ENCODE measurements around the gene TUFM.
"Not testable (repeated sequence)": the region's sequence is repeated elsewhere in the genome, so short reads cannot be mapped to it uniquely, and the experiment has no call there.

TUFM gene

GRCh38 chr16:28846080-28846932 lies at the start of gene TUFM:
Gene TUFM (minus strand): TSS chr16:28846348. CDS start chr16:28846269, 79 bp downstream.
- DNase-seq (ENCODE audit: low spot score), result peak; percentile 98

DNA sequence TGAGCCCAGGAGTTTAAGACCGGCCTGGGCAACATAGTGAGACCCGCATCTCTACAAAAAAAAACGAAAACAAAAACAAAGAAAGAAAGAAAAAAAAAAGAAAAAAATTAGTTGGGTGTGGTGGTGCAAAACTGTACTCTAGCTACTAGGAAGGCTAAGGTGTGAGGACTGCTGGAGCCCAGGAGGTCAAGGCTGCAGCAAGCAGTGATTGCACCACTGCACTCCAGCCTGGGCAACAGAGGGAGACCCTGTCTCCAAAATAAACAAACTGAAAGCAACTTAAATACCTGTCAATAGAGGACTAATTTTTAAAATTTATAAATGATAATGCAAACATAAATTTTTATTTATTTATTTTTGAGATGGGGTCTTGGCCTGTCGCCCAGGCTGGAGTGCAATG lies 49.5 kb upstream of the TUFM start:
- no peak for DNase-seq (ENCODE audit: low spot score)

GRCh38 chr16:28893291-28893690 lies 47.1 kb upstream of the TUFM start:
- no peak for DNase-seq (ENCODE audit: low spot score)

DNA sequence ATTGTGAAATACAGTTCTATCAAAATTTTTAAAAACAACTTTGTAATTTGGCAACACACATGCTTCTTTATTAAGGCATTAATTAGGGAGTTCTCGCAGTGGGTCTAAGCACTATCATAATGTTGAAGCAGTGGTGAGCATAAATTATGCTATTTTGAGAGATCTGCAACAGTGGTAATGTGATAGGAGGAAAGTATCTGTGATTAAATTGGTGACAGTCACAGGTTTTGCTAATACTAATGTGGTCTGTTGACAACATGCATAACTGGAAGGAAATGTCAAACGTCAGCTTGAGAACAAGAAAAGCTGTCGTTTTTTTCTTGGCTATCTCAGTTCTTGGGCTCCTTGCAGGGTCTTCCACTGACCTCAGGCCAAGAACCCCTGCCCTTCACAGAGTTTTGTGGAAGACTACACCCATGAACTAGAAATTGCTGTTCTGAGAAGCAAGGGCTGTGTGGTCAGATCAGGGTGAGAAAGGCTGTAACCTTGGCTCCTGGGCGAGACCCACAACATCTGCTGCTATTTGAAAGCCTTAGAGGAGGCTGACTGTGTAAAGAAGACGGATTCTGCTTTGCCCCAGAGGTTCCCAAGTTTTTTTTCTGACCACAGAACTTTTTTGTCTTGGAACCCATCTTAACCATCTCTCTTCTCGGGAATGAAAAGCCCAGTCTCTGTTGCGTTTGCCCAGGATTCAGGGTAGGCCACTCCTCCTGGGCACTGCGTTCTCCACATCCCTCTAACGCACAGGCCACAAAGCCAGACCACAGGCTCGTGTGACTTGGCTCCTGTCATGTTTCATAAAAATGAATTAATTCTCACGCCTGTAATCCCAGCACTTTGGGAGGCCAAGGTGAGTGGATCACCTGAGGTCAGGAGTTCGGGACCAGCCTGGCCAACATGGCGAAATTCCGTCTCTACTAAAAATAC lies 46.1 kb upstream of the TUFM start:
- DNase-seq (ENCODE audit: low spot score), result no peak

DNA sequence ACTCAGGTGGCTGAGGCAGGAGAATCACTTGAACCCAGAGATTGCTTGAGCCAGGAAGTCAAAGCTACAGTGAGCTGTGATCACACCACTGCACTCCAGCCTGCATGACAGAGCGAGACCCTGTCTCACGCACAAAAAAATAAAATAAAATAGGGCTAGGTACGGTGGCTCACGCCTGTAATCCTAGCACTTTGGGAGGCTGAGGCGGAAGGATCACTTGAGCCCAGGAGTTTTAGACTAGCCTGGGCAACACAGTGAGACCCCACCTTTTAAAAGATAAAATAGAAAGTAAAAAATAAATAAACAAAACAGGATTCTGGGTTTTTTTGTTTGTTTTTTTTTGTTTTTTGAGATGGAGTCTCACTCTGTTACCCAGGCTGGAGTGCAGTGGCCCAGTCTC lies 44.2 kb upstream of the TUFM start:
- DNase-seq (ENCODE audit: low spot score), result not testable (repeated sequence)

DNA sequence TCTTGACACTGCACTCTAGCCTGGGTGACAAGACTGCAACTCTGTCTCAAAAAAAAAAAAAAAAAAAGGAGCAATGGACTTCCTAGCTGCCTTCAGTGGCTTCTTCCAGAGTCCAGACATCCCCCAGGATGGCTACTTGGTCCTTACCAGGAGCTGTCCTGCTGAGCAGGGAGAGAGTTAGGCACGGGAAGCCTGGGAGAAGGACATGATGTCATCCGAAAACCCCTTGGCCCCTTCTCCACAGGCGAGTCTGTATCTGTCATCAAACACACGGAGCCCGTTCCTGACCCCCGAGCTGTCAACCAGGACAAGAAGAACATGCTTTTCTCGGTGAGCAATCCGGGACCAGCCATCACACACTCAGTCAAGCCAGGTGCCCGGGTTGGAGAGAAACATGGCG lies 40.8 kb upstream of the TUFM start:
- DNase-seq (ENCODE audit: low spot score), result no peak

GRCh38 chr16:28884045-28884444 lies 37.9 kb upstream of the TUFM start:
- DNase-seq (ENCODE audit: low spot score), result no peak

- no peak for DNase-seq (ENCODE audit: low spot score)
Observed at GRCh38 chr16:28883221-28883996, 37.3 kb upstream of the TUFM start.

GRCh38 chr16:28882551-28883160 lies 36.5 kb upstream of the TUFM start:
- DNase-seq (ENCODE audit: low spot score), result no peak

DNA sequence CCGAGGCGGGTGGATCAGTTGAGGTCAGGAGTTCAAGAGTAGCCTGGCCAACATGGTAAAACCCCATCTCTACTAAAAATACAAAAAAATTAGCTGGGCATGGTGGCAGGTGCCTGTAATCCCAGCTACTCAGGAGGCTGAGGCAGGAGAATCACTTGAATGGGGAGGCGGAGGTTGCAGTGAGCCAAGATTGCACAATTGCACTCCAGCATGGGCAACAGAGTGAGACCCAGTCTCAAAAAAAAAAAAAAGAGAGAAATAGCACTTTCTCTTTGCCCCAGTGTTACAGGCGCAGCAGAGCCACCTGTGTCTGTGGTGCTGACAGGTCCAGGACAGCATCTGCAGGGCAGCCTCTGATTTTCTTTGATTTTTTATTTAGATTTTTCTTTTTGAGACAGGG lies 35.4 kb upstream of the TUFM start:
- DNase-seq (ENCODE audit: low spot score), result not testable (repeated sequence)

DNA sequence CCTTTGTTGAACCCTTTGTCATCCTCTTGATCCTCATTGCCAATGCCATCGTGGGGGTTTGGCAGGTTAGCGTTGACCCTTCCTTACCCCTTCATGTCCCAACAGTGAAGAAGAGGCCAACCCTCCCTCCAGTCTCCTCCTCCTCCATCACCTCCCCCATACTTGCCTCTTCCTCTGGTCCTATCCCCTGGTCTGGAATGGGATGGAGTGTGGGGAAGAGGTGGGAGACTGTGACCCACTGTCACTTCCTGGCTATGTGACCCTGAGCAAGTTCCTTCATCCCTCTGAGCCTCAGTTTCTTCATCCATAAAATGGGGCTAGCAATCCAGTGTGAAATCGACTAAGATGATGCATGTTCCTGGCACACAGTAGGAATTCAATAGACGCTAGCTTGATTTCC lies 34.8 kb upstream of the TUFM start:
- no peak for DNase-seq (ENCODE audit: low spot score)

DNA sequence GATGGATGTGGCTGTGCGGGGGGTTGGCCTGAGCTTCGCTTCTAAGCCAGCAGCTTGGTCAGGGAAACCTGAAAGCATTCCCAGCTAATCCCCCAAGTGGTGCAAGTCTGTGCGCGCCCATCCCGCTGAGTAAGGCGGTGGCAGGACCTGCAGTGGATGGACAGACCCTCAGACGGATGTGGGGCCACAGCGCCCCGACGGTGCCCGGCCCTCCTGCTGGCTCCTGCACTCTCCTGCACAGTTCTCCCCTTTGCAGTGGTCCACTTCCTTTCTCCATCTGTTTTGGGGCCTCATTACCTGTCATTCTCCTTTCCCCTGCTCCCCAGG lies 34.4 kb upstream of the TUFM start:
- DNase-seq (ENCODE audit: low spot score), result no peak

GRCh38 chr16:28879841-28880588 lies 33.9 kb upstream of the TUFM start:
- DNase-seq (ENCODE audit: low spot score), result peak; percentile 86

DNA sequence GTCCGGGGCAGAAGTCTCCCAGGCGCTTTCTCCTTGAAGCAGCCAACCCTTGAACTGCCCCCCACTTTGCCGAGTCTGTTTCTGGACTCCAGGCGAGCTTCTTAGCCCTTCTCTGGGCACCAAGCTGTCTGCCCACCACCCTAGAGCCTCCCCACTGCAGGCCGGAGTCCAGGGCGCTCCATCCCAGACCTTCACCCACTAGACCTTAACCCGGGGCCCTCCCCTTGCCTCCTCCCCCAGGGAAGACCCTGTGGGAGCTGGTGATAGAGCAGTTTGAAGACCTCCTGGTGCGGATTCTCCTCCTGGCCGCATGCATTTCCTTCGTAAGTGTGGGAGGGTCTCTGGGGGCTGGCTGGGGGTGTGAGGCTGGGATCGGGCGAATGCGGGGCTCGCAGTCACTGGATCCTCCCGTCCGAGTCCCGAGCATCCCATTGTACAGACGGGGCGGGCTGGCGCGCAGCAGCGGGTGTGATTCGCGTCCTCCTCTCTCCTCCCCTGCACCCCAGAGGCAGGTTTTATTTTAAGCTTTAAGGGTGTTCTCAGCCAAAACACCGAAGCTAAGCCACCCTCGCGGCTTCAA lies 33.2 kb upstream of the TUFM start:
- no peak for DNase-seq (ENCODE audit: low spot score)

- DNase-seq (ENCODE audit: low spot score), result no peak
Observed at GRCh38 chr16:28878083-28878926, 32.2 kb upstream of the TUFM start, which contains the start of gene ATP2A1. Gene ATP2A1 (plus strand): TSS chr16:28878488. CDS start chr16:28878672, 184 bp downstream.

DNA sequence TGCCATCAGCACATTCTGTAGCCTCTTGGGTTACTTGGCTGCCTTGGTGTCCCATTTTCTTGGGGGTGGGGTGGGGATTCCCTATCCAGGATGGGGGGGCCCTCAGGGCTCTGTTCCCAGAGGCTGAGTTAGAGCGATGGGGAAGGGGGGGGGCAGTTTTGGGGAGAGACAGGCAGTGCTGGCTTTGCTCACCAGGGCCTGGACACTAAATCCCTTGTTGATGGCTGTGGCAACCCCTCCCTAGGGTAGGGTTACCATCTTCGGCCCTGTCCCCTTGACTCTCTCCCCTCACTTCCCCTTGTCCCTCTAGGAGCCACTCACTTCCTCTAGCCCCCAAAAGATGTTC lies 31.5 kb upstream of the TUFM start:
- no peak for DNase-seq (ENCODE audit: low spot score)

GRCh38 chr16:28876973-28877654 lies 31.0 kb upstream of the TUFM start:
- no peak for DNase-seq (ENCODE audit: low spot score)

DNA sequence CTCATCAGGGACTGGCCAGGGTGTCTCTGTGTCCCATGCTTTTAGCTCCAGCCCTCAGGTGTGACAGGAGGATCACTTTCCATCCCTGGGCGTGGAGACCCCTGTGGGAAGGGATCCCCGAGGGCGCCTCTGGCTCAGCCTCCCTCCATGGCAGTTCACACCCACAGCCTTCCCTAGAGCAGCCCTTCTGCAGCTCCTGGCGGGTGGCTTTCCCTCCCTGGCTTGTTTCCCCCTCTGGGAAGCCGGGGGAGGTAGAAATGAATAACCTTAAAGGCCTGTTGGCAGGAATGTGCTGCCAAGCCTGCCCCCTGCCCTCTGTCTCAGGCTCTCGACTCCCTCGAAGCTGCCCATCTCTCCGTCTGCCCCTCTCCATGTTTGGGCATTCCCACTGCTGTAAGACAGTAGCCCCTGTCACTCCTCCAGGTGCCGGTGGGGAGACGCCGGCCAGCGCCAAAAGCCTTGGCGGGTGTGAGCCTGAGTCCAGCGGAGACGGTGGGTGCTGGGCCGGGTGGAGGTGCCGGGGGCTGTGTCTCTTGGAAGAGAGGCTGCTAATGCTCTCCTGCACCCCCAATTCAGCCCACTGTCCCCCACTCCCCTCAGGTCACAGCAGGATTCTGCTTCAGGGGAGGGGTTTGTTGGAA lies 30.0 kb upstream of the TUFM start:
- DNase-seq (ENCODE audit: low spot score), result no peak
